ENCODE measurements around the gene HTD2.

HTD2 gene

DNA sequence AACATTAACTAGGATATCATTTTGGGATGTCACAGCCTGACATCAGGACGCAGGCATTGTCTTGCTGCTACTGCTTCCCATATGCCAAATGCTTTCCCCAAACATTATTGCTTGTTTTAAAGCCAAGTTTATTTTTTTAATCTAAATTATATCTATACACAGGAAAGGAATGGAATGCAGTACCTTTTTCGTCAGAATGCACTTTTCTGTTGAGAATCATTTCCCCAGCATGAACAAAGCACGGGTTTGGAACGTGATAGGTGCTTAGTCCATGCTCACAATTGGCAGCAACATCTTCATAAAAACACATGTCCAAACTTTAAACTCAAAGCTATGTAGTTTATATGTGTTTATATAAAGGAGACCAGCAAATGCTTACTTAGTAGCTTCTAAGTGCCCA lies 52.5 kb downstream of the HTD2 start:
- DNase-seq: no peak

DNA sequence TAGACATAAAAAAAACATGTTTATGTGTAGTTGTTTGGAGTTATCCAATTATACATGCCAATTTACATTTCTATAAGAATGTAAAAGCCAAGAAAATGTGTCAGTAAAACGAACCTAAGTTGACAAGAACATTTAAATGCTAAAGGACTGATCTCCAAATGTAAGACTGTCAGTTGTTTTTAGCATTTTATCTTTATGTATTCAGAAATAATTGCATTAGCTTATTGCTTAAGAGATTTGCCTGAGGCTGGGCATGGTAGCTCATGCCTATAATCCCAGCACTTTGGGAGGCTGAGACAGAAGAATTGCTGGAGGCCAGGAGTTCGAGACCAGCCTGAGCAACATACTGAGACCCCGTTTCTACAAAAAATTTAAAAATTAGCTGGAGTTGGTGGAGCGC lies 53.3 kb downstream of the HTD2 start:
- DNase-seq: no peak

DNA sequence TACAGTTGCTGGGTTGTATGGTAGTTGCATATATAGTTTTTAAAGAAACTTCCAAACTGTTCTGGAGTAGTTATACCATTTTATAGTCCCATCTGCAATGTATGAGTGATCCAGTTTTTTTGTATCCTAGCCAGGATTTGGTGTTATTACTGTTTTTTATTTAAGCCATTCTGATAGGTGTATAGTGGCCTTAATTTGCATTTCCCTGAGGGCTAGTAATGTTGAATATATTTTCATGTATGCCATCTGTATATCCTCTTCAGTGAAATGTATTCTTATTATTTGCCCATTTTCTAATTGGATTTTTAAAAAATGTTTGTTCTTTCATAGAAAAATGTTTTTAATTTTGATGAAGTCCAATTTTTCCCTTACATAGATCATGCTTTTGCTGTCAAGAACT lies 55.5 kb downstream of the HTD2 start:
- DNase-seq: no peak

DNA sequence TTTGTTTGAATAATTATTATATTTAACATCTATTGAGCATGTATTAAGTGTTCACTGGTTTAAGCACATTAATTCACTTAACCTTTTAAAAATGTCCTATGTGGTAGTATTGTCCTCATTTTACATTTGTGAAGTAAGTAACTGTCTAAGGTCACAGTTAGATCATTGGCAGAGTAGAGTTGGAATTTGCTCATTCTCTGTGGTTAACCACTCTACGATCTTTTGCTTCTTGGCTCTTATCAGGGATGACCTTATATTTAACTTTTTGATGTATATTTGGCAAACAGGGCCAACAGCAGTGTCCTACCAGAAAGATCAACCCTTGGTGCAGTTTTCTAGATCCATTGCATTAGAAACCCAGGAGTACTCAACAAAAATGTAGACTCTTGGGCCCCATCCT lies 60.4 kb downstream of the HTD2 start:
- no peak for DNase-seq

DNA sequence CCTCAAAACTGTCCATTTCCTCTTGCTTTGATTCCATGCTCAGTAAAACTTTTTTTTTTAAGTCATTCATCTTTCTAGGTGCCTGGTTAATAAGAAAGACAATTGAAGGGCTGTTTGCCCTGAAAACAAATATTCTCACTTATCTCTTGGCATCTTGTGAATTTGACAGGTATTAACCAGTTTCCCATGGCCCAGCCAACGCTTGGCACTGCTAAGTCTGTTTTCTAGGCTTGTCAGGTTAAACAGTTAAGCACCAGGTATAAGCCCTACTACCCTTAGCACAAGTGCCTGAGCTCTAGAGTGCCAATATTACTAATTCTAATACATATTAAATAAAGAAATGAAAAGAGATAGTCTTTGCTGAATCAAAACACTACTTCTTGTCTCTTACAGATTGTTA lies 62.7 kb downstream of the HTD2 start:
- no peak for DNase-seq

Data from activated T-cell treated with anti-CD3 and anti-CD28 coated beads for 4 hours (primary cell).